PC-9 (cell line): Measurements from ENCODE around the gene ATL1. TPM values are rescaled to one million over a fixed set of nuclear protein-coding genes. Genes with fewer than 3 reads are reported as not detected.

Experiments used
- BruUV-seq: library from RNA; stranded (reverse); fragments of 400-500 nt; replicated peaks from 2 replicates; lab custom pipeline; 2021; lab: Mats Ljungman, UMichigan
- CTCF ChIA-PET: fragments of 300-600 bp; sonication (Branson Sonifier 250); formaldehyde crosslinking; loops from one replicate; lab custom pipeline; 2022; ENCODE audit warnings: antibody characterized with exemption; lab: Charles Lee
- POLR2A ChIA-PET: fragments of 300-600 bp; sonication (Branson Sonifier 250); formaldehyde crosslinking; loops from one replicate; lab custom pipeline; 2022; ENCODE audit warnings: antibody characterized with exemption; ENCODE audit not compliant: unreplicated experiment; lab: Charles Lee
- DNase-seq, 2 experiments: peaks; one replicate each; pipeline versions ENCODE4 v3.0.0 to v3.0.0-alpha.2; 2015 to 2022; ENCODE audit warnings: mixed read lengths in 1 of 2
- H2AFZ ChIP-seq: fragments of 200-600 bp; sonication (generic); 2 replicates; pipeline ENCODE4 v1.8.1; 2017; ENCODE audit warnings: antibody characterized with exemption
- H3F3A ChIP-seq: fragments of 200-600 bp; sonication (generic); 2 replicates; pipeline ENCODE4 v1.8.1; 2017; ENCODE audit warnings: antibody characterized with exemption, mild to moderate bottlenecking, low read depth; ENCODE audit not compliant: insufficient read depth
- H3K27ac ChIP-seq: fragments of 200-600 bp; sonication (generic); 2 replicates; pipeline ENCODE4 v1.6.1; 2016; ENCODE audit warnings: mixed run types
- H3K27me3 ChIP-seq: fragments of 200-600 bp; sonication (generic); 2 replicates; pipeline ENCODE4 v1.6.1; 2016; ENCODE audit warnings: low read depth, mixed run types; ENCODE audit not compliant: insufficient read depth
- H3K36me3 ChIP-seq: fragments of 200-600 bp; sonication (generic); 2 replicates; pipeline ENCODE4 v1.6.1; 2016; ENCODE audit warnings: low read depth, mixed run types
- H3K4me1 ChIP-seq: fragments of 200-600 bp; sonication (generic); replicated peaks from 2 replicates; pipeline ENCODE4 v1.6.1; 2016; ENCODE audit warnings: mixed run types; ENCODE audit not compliant: insufficient read depth
- H3K4me2 ChIP-seq: fragments of 200-600 bp; sonication (generic); 2 replicates; pipeline ENCODE4 v1.6.1; 2017; ENCODE audit warnings: mixed run types
- H3K4me3 ChIP-seq: fragments of 200-600 bp; sonication (generic); 2 replicates; pipeline ENCODE4 v1.6.1; 2016; ENCODE audit warnings: mixed run types
- H3K79me2 ChIP-seq: fragments of 200-600 bp; sonication (generic); 2 replicates; pipeline ENCODE4 v1.6.1; 2017; ENCODE audit warnings: low read depth, mixed run types
- H3K9me2 ChIP-seq: fragments of 200-600 bp; sonication (generic); 2 replicates; pipeline ENCODE4 v1.8.1; 2017; ENCODE audit warnings: mild to moderate bottlenecking; ENCODE audit not compliant: insufficient read depth
- H3K9me3 ChIP-seq: fragments of 200-600 bp; sonication (generic); 2 replicates; pipeline ENCODE4 v1.8.1; 2016; ENCODE audit warnings: low read depth; ENCODE audit not compliant: insufficient read depth
- H4K20me1 ChIP-seq: fragments of 200-600 bp; sonication (generic); 2 replicates; pipeline ENCODE4 v1.8.1; 2017; ENCODE audit not compliant: insufficient read depth
- EZH2 ChIP-seq: fragments of 200-600 bp; sonication (generic); IDR thresholded peaks from 2 replicates; pipeline ENCODE4 v1.8.0; 2017; ENCODE audit warnings: antibody characterized with exemption, low read depth
- intact Hi-C: fragments of 100-400 bp; cut with micrococcal nuclease; formaldehyde crosslinking; loops from one replicate; pipeline ENCODE4 v1.10.0; 2022; ENCODE audit not compliant: unreplicated experiment
- total RNA-seq: library from RNA; stranded (reverse); gene quantifications from 2 replicates; pipeline ENCODE4 v1.2.3, GENCODE V29; 2021
- TF ChIP-seq, protein P1 (sequence below): fragments of 200-600 bp; sonication (generic); conservative IDR thresholded peaks from 2 replicates; pipeline ENCODE4 v1.6.1; 2017; ENCODE audit warnings: mixed run types, antibody characterized with exemption, mild to moderate bottlenecking, moderate library complexity

The ATL1 gene
- total RNA-seq, 1 experiment from 2014 or later, result 4.3 TPM

GRCh38 chr14:50666772-50667683 is 107.1 kb downstream of the ATL1 start:
- peak; percentile 34 to 69 for DNase-seq
- Histone ChIP-seq H2AFZ (peak overlapping the region; percentile 97), H3K36me3 (peaks cover 17% of the 10 kb centered on the region), H3K9me2 (no peaks in the 10 kb centered on the region), H3K27me3 (no peaks in the 10 kb centered on the region), H3K79me2 (peaks cover 48% of the 10 kb centered on the region), H3F3A (peaks cover 17% of the 10 kb centered on the region; the same call in 1 of the 2 replicates), H3K4me1 (peaks cover 23% of the 10 kb centered on the region), H4K20me1 (no peaks in the 10 kb centered on the region; the same call in 1 of the 2 replicates), H3K9me3 (no peaks in the 10 kb centered on the region), H3K4me3 (peak overlapping the region; percentile 99), H3K4me2 (peak overlapping the region; percentile 95), H3K27ac (peak overlapping the region; percentile 80)
- TF ChIP-seq EZH2, result no peak
- TF ChIP-seq, protein P1, sequence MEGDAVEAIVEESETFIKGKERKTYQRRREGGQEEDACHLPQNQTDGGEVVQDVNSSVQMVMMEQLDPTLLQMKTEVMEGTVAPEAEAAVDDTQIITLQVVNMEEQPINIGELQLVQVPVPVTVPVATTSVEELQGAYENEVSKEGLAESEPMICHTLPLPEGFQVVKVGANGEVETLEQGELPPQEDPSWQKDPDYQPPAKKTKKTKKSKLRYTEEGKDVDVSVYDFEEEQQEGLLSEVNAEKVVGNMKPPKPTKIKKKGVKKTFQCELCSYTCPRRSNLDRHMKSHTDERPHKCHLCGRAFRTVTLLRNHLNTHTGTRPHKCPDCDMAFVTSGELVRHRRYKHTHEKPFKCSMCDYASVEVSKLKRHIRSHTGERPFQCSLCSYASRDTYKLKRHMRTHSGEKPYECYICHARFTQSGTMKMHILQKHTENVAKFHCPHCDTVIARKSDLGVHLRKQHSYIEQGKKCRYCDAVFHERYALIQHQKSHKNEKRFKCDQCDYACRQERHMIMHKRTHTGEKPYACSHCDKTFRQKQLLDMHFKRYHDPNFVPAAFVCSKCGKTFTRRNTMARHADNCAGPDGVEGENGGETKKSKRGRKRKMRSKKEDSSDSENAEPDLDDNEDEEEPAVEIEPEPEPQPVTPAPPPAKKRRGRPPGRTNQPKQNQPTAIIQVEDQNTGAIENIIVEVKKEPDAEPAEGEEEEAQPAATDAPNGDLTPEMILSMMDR, result no peak
- ChIA-PET POLR2A (interaction anchor here (0.6 to 0.8 kb wide), 2 partner anchors 75 to 108 kb away, joined by 5 to 20 read pairs; no protein-coding TSS in a partner anchor), CTCF (interaction anchor here (0.6 to 0.7 kb wide), 2 partner anchors 124 to 829 kb away, joined by 5 read pairs; no protein-coding TSS in a partner anchor)
- intact Hi-C loops, result loop anchor here (2.0 kb wide), 2 partner anchors 74 to 104 kb away; no protein-coding TSS in a partner anchor
- BruUV-seq, result TSS peak; percentile 43

- peak overlapping the region; percentile 97 for H2AFZ ChIP-seq
- BruUV-seq, result no TSS peak
- peaks cover 23% of the 10 kb centered on the region for H3K4me1 ChIP-seq
- peaks cover 17% of the 10 kb centered on the region; the same call in 1 of the 2 replicates for H3F3A ChIP-seq
- no peaks in the 10 kb centered on the region for H3K27me3 ChIP-seq
- POLR2A ChIA-PET, result no interaction called here
- no peaks in the 10 kb centered on the region; the same call in 1 of the 2 replicates for H4K20me1 ChIP-seq
- no peaks in the 10 kb centered on the region for H3K9me3 ChIP-seq
- intact Hi-C loops, result loop anchor here (2.0 kb wide), 2 partner anchors 73 to 103 kb away; no protein-coding TSS in a partner anchor
- CTCF ChIA-PET, result no interaction called here
- no peaks in the 10 kb centered on the region for H3K9me2 ChIP-seq
- peaks cover 44% of the 10 kb centered on the region for H3K79me2 ChIP-seq
- peak in 1 of 2 experiments; percentile 51 for DNase-seq
- peak overlapping the region; percentile 99 for H3K4me3 ChIP-seq
- TF ChIP-seq EZH2, result no peak
- TF ChIP-seq, protein P1, result peak; percentile 32; the same call in 1 of the 2 replicates
- H3K36me3 ChIP-seq, result peaks cover 13% of the 10 kb centered on the region
- peak overlapping the region; percentile 95 for H3K4me2 ChIP-seq
- peak overlapping the region; percentile 80 for H3K27ac ChIP-seq
These were observed 107.7 kb downstream of the ATL1 start for GRCh38 chr14:50667684-50667995.

DNA sequence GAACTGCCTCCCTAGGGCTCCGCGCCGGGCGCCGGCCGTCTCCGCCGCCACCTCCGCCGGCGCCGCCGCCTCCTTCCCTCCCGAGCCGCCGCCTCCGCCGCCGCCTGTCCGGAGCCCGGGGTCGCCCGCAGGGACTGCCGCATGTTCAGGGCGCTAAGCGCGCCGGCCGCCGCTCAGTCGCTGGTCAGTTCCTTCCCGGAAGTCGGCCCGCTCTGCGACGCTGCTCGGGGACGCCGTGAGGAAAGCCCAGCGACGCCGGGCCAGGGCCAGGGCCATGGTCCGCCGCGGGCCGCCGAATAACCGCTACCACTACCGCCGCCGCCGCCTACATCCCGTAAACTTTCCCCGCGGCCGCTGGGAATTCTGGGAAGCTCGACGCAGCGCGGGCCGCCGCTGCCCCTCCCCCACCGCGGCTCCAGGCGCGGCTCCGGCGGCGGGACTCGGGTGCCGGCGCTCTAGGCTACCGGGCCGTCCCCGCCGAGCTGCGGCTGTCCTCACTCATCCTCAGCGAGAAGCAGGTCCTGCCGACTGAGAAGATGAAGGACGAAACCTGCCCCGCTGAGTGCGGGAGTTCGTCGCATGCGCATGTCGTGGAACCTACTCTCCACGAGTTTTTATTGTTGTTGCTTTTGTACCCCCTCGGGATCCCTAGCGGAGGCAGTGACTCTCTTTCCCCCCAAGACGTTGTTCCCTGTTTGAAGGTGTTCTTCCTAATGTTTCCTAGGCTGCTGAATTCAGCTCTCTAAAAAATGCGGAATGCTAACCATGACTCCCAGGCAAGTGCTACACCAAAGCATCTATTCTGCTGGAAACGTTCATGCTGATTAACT is 108.3 kb downstream of the ATL1 start, which contains the start of gene SAV1:
Gene SAV1 (minus strand): TSS at position 311 of the 830 bp plus-strand sequence. CDS start 339 bp downstream, outside the sequence.
- H3K36me3 ChIP-seq, result peaks cover 13% of the 10 kb centered on the region
- peaks cover 44% of the 10 kb centered on the region for H3K79me2 ChIP-seq
- H3K9me3 ChIP-seq, result no peaks in the 10 kb centered on the region
- H4K20me1 ChIP-seq, result no peaks in the 10 kb centered on the region; the same call in 1 of the 2 replicates
- H3K4me3 ChIP-seq, result peak within 1 kb of the TSS; percentile 99
- H3K27ac ChIP-seq, result peak within 1 kb of the TSS; percentile 80
- ChIA-PET POLR2A (interaction anchor here (0.6 to 0.7 kb wide), 5 partner anchors 41 to 121 kb away, joined by 3 to 10 read pairs (median 5); no protein-coding TSS in a partner anchor), CTCF (no interaction called here)
- H3F3A ChIP-seq, result peaks cover 17% of the 10 kb centered on the region; the same call in 1 of the 2 replicates
- H3K27me3 ChIP-seq, result no peaks in the 10 kb centered on the region
- no peaks in the 10 kb centered on the region for H3K9me2 ChIP-seq
- no peak for TF ChIP-seq EZH2
- TF ChIP-seq, protein P1, result no peak
- intact Hi-C loops, result loop anchor here (2.0 kb wide), 2 partner anchors 73 to 103 kb away; no protein-coding TSS in a partner anchor
- peak within 1 kb of the TSS; percentile 97 for H2AFZ ChIP-seq
- peaks cover 23% of the 10 kb centered on the region for H3K4me1 ChIP-seq
- DNase-seq, result peak; percentile 70 to 76
- H3K4me2 ChIP-seq, result peak within 1 kb of the TSS; percentile 95
- TSS peak; percentile 98 for BruUV-seq
